Measurements from ENCODE around the gene FAM171A1. TPM values are rescaled to one million over a fixed set of nuclear protein-coding genes. Genes with fewer than 3 reads are reported as not detected.

FAM171A1 gene
- total and polyA plus RNA-seq, 2 experiments from 2014 or later: 24.4 to 29.5 TPM

DNA sequence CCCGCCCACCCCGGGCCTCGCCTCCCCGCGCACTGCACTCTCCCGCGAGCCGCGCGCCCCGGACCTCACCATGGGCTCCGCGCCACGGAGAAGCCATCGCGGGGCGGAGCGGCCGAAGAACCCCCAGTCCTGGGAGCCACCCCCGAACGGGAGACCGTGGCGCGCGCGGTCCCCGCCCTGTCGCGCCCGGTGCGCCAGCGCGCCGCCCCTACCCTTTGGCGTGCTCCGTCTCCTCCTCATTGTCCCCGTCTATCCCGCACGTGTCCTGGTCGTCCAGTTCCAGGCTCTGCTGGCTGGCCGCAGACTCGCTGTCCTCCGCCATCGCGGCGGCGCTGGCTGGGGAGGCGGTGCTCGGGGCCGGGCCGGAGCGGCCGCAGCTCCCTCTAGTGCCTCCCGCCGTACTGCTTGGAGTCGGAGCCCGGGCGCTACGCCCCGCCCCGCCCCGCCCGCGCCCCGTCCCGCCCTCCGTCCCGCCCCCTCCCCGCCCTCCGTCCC lies 202.8 kb downstream of the FAM171A1 start, which contains the start of gene NMT2:
Gene NMT2 (minus strand): TSS at position 403 of the 495 bp plus-strand sequence. CDS start 81 bp downstream, at position 322.
- peak within 1 kb of the TSS; percentile 99 for H3K27ac ChIP-seq
- TF ChIP-seq CTCF (IDR thresholded peaks at IDR 0.05; ENCODE audit: poor library complexity) (peak; percentile 40), EZH2 (IDR thresholded peaks at IDR 0.05; ENCODE audit: borderline replicate concordance) (no peak)
- H3K79me2 ChIP-seq: peaks cover 40% of the 10 kb centered on the region
- H3K9me3 ChIP-seq (ENCODE audit: low read depth): no peaks in the 10 kb centered on the region
- H3K4me1 ChIP-seq (ENCODE audit: insufficient read depth): peaks cover 14% of the 10 kb centered on the region
- H3K9me2 ChIP-seq (replicated peaks; ENCODE audit: insufficient read depth): no peaks in the 10 kb centered on the region
- 0% methylated on average over 3 of the region's 70 CpGs for WGBS (ENCODE audit: low lambda C conversion rate, missing lambda C conversion rate)
- H3K27me3 ChIP-seq: no peaks in the 10 kb centered on the region
- H4K20me1 ChIP-seq (ENCODE audit: insufficient read depth, poor library complexity, severe bottlenecking): no peaks in the 10 kb centered on the region
- peak within 1 kb of the TSS; percentile 79 for H2AFZ ChIP-seq
- no peaks in the 10 kb centered on the region for H3K36me3 ChIP-seq (replicated peaks; ENCODE audit: insufficient read depth, low read depth)
- H3K4me3 ChIP-seq: peak within 1 kb of the TSS; percentile 98
- peak within 1 kb of the TSS; percentile 92 for H3K4me2 ChIP-seq
- DNase-seq (ENCODE audit: low spot score): no peak

DNA sequence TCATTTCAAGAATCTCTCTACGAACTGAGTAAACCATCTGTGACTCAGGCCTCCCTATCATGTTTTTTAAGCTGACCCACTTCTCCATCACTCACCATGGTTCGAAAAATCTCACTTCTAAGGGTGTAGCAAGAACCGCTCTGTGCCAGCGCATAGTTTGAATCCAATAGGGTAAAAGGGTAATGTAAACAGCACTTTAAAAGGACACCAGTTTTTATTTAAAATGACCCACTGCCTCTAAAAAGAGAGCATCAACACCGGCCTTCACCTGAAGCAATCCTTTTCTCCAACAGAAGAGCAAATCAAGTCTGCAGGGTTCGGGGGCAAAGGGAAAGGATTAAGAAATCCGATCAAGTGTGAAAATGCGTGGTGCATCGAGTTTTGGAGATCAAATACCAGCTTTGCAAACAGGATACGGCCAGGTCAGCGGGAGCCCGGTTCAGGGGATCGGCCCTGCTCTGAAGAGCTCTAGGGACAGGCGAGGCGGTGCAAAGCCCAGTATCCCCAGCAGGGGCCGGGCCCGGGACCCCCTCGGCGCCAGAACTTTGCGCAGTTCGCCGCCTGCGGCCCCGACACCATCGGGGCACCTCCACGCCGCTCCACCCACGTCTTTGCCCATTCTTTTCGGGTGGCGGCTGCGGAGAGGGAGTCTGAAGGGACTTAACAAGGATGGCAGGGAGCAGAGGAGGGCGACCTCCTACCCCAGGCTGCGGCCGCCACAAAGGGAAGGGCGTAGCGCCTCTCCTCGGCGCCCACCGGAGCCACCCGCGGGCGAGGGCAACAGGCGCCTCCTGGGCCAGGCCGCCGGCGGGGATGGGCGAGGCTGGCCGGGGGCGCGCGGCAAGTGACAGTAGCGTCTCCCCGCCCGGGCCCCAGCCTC lies 203.4 kb downstream of the FAM171A1 start:
- Histone ChIP-seq H3K9me3 (ENCODE audit: low read depth) (no peaks in the 10 kb centered on the region), H3K27me3 (no peaks in the 10 kb centered on the region), H3K36me3 (replicated peaks; ENCODE audit: insufficient read depth, low read depth) (no peaks in the 10 kb centered on the region), H3K4me3 (peak overlapping the region; percentile 98), H3K4me2 (peak overlapping the region; percentile 92), H3K79me2 (peaks cover 46% of the 10 kb centered on the region), H3K4me1 (ENCODE audit: insufficient read depth) (peaks cover 14% of the 10 kb centered on the region), H4K20me1 (ENCODE audit: insufficient read depth, poor library complexity, severe bottlenecking) (no peaks in the 10 kb centered on the region), H2AFZ (peak overlapping the region; percentile 79), H3K9me2 (replicated peaks; ENCODE audit: insufficient read depth) (no peaks in the 10 kb centered on the region), H3K27ac (peak overlapping the region; percentile 99)
- TF ChIP-seq CTCF (IDR thresholded peaks at IDR 0.05; ENCODE audit: poor library complexity) (peak; percentile 43), EZH2 (IDR thresholded peaks at IDR 0.05; ENCODE audit: borderline replicate concordance) (no peak), EZH2phosphoT487 (IDR thresholded peaks at IDR 0.05; ENCODE audit: low read depth, severe bottlenecking, unreplicated experiment) (no peak)
- peak; percentile 81 for DNase-seq (ENCODE audit: low spot score)
- 2% methylated on average over 34 of the region's 54 CpGs for WGBS (ENCODE audit: low lambda C conversion rate, missing lambda C conversion rate)

DNA sequence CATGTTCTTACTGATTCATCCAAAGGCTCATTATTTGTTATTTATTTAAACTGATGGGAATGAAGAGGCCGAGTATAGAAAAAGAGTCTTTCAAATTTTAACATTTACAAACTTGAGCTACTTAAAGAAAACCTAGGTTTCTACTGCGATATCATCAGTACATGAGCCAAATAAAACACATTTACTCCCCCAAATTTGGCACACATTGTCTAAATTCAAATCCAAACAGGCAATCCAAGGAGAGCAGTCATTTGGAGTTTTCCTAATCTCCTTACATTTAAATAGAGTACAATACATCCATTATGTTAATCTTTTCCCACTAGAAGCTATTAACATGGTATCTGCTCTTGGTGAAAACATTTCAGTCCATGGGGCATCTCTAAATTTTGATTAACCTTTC lies 204.8 kb downstream of the FAM171A1 start:
- H3K4me3 ChIP-seq: no peak overlapping the region
- H3K79me2 ChIP-seq: peaks cover 59% of the 10 kb centered on the region
- WGBS (ENCODE audit: low lambda C conversion rate, missing lambda C conversion rate): 78% methylated on average over 2 of the region's 2 CpGs
- TF ChIP-seq EZH2 (IDR thresholded peaks at IDR 0.05; ENCODE audit: borderline replicate concordance) (no peak), CTCF (IDR thresholded peaks at IDR 0.05; ENCODE audit: poor library complexity) (no peak), EZH2phosphoT487 (IDR thresholded peaks at IDR 0.05; ENCODE audit: low read depth, severe bottlenecking, unreplicated experiment) (no peak)
- no peaks in the 10 kb centered on the region for H3K27me3 ChIP-seq
- peak overlapping the region; percentile 92 for H3K4me2 ChIP-seq
- H3K9me2 ChIP-seq (replicated peaks; ENCODE audit: insufficient read depth): no peaks in the 10 kb centered on the region
- H2AFZ ChIP-seq: no peak overlapping the region
- H3K27ac ChIP-seq: no peak overlapping the region
- H3K36me3 ChIP-seq (replicated peaks; ENCODE audit: insufficient read depth, low read depth): no peaks in the 10 kb centered on the region
- no peak for DNase-seq (ENCODE audit: low spot score)
- H4K20me1 ChIP-seq (ENCODE audit: insufficient read depth, poor library complexity, severe bottlenecking): no peaks in the 10 kb centered on the region
- peaks cover 14% of the 10 kb centered on the region for H3K4me1 ChIP-seq (ENCODE audit: insufficient read depth)
- no peaks in the 10 kb centered on the region for H3K9me3 ChIP-seq (ENCODE audit: low read depth)
